Left cardiac atrium (tissue), 4 donors: ENCODE results near the gene C12orf54. TPM values are rescaled to one million over a fixed set of nuclear protein-coding genes. Genes with fewer than 3 reads are reported as not detected.
"Not testable (repeated sequence)": the region's sequence is repeated elsewhere in the genome, so short reads cannot be mapped to it uniquely, and the experiment has no call there.

Experiments used
- ATAC-seq, 2 donors: fragments of 200-7000 bp; cut with Tn5 transposase; one replicate each; pipeline ENCODE4 v1.9.1; 2020; ENCODE audit warnings: mild to moderate bottlenecking in 2 of 2, moderate library complexity in 2 of 2
- DNase-seq: peaks from one replicate; pipeline ENCODE4 v3.0.0-alpha.2; 2020
- intact Hi-C, 2 donors: fragments of 100-400 bp; cut with DNase I; formaldehyde crosslinking; loops; one replicate each; pipeline versions ENCODE4 v1.14.1 to v1.15.1; 2022 to 2023
- total RNA-seq, 2 donors: library from RNA; stranded (reverse); fragmentation: NEBNext Ultra II Directional; extraction: Animal tissue kit (Norgen Biotek cat#: 25700); gene quantifications; one replicate each; pipeline ENCODE4 v1.2.1, GENCODE V29; 2021
- donor health status: DM: no; HTN: yes; CAD: no.
- donor health status: DM: no; HTN: yes; CAD: no; lungs with severe emphysema.
- donor health status: DM: yes; HTN: yes; CAD: no.
- donor health status: Dilated cardiomyopathy.

The C12orf54 gene
- total RNA-seq, 2 donors from 2014 or later = not detected

- DNase-seq, ATAC-seq, intact Hi-C loops: not testable (repeated sequence)
Observed at GRCh38 chr12:48500281-48500680, 18.0 kb downstream of the C12orf54 start.

- ATAC-seq, intact Hi-C loops, DNase-seq: not testable (repeated sequence)
Observed at GRCh38 chr12:48506836-48507235, 24.5 kb downstream of the C12orf54 start.

GRCh38 chr12:48508987-48509386 is 26.7 kb downstream of the C12orf54 start:
- DNase-seq = no peak
- intact Hi-C loops = no loop called here
- ATAC-seq = no peak

GRCh38 chr12:48510111-48510510 is 27.8 kb downstream of the C12orf54 start:
- DNase-seq (no peak), ATAC-seq (no peak)
- intact Hi-C loops = no loop called here

- DNase-seq = no peak
- ATAC-seq = no peak
- intact Hi-C loops = no loop called here
Observed at GRCh38 chr12:48512855-48513254, 30.6 kb downstream of the C12orf54 start.

- DNase-seq (no peak), ATAC-seq (no peak)
- intact Hi-C loops = no loop called here
Observed at GRCh38 chr12:48514728-48515127, 32.4 kb downstream of the C12orf54 start.

GRCh38 chr12:48520381-48520780 is 38.1 kb downstream of the C12orf54 start:
- ATAC-seq, intact Hi-C loops, DNase-seq: not testable (repeated sequence)

GRCh38 chr12:48525332-48525731 is 43.0 kb downstream of the C12orf54 start, which contains the start of gene OR8S1:
Gene OR8S1 (plus strand): TSS chr12:48525632. CDS start chr12:48525632, 0 bp downstream.
- DNase-seq (no peak), ATAC-seq (no peak)
- intact Hi-C loops = no loop called here

- ATAC-seq = no peak
- intact Hi-C loops = no loop called here
- DNase-seq = no peak
Observed at GRCh38 chr12:48527891-48528670, 45.8 kb downstream of the C12orf54 start.

- DNase-seq (no peak), ATAC-seq (no peak)
- intact Hi-C loops = no loop called here
Observed at GRCh38 chr12:48532601-48533000, 50.3 kb downstream of the C12orf54 start.

- DNase-seq (no peak), ATAC-seq (no peak)
- intact Hi-C loops = no loop called here
Observed at GRCh38 chr12:48536602-48537001, 54.3 kb downstream of the C12orf54 start.

- ATAC-seq = no peak
- intact Hi-C loops = no loop called here
- DNase-seq = peak; percentile 26
Observed at GRCh38 chr12:48542300-48542928, 60.1 kb downstream of the C12orf54 start.

GRCh38 chr12:48545833-48546469 is 63.7 kb downstream of the C12orf54 start:
- no peak for ATAC-seq
- intact Hi-C loops = no loop called here
- DNase-seq = no peak

Other genes with a start within 250 kb of the C12orf54 start
- 10 to 100 TPM; 14.3 to 14.4 TPM for gene ZNF641, start 131.6 kb upstream of the C12orf54 start, total RNA-seq
- not detected for gene ANP32D, start 9.9 kb upstream of the C12orf54 start, total RNA-seq
- not detected for gene OR8S1, start 43.1 kb downstream of the C12orf54 start, total RNA-seq
- not detected for gene LALBA, start 87.5 kb downstream of the C12orf54 start, total RNA-seq
- gene KANSL2, start 199.7 kb downstream of the C12orf54 start, total RNA-seq = 10 to 100 TPM; 18.4 to 25.9 TPM
- gene CCNT1, start 234.2 kb downstream of the C12orf54 start, total RNA-seq = 10 to 100 TPM; 21.2 to 21.7 TPM